Measurements from ENCODE around the gene HECW1. TPM values are rescaled to one million over a fixed set of nuclear protein-coding genes. Genes with fewer than 3 reads are reported as not detected.

Gene HECW1
- polyA plus RNA-seq, 1 donor (not counting 4 experiments of a cell fraction or from before 2014, with no cell fraction given): not detected

GRCh38 chr7:43459019-43459337 lies 346.5 kb downstream of the HECW1 start:
- H3K79me2 ChIP-seq (ENCODE audit: control insufficient read depth, insufficient read depth, low read length): no peaks in the 10 kb centered on the region
- H2AFZ ChIP-seq (ENCODE audit: control insufficient read depth, low read length): no peak overlapping the region
- H3K9me3 ChIP-seq (ENCODE audit: control insufficient read depth, low read depth, low read length): no peaks in the 10 kb centered on the region
- no peaks in the 10 kb centered on the region for H4K20me1 ChIP-seq (ENCODE audit: control insufficient read depth, extremely low read depth, insufficient read depth, low read length)
- TF ChIP-seq CTCF (optimal IDR thresholded peaks at IDR 0.05 in 1 of 3, IDR thresholded peaks at IDR 0.05 in 1 of 3, conservative IDR thresholded peaks at IDR 0.05 in 1 of 3; ENCODE audit: extremely low read depth in 1 of 3, insufficient read depth in 2 of 3, low read length in 3 of 3) (no peak), EZH2 (IDR thresholded peaks at IDR 0.05; ENCODE audit: low read length) (no peak)
- no peak overlapping the region for H3K4me2 ChIP-seq (ENCODE audit: control insufficient read depth, extremely low read depth, insufficient read depth, low read depth, low read length)
- H3K27me3 ChIP-seq (ENCODE audit: control insufficient read depth, extremely low read depth, insufficient read depth, low read length): no peaks in the 10 kb centered on the region
- DNase-seq (ENCODE audit: low read depth, low spot score) (no peak), FAIRE-seq (no peak)
- no peak overlapping the region for H3K27ac ChIP-seq (ENCODE audit: control insufficient read depth, insufficient read depth, low read length)
- H3K9ac ChIP-seq (ENCODE audit: control insufficient read depth, extremely low read depth, insufficient read depth, low read length): no peak overlapping the region
- dilution Hi-C loops (cut with MboI; ENCODE audit: extremely low pct_ligation_motif_present, low sequenced_read_pairs): no loop called here
- H3K9me1 ChIP-seq (ENCODE audit: control insufficient read depth, extremely low read depth, insufficient read depth, low read length): no peaks in the 10 kb centered on the region
- no peak overlapping the region for H3K4me3 ChIP-seq (ENCODE audit: control insufficient read depth in 2 of 3, extremely low read depth in 1 of 3, insufficient read depth in 2 of 3, low read depth in 1 of 3, low read length in 3 of 3)
- no peaks in the 10 kb centered on the region for H3K36me3 ChIP-seq (ENCODE audit: control insufficient read depth in 2 of 2, extremely low read depth in 1 of 2, insufficient read depth in 2 of 2, low read length in 2 of 2)
- H3K4me1 ChIP-seq (ENCODE audit: control insufficient read depth, extremely low read depth, insufficient read depth, low read length): peaks cover 18% of the 10 kb centered on the region

GRCh38 chr7:43460733-43461348 lies 348.4 kb downstream of the HECW1 start:
- H3K4me1 ChIP-seq (ENCODE audit: control insufficient read depth, extremely low read depth, insufficient read depth, low read length): peaks cover 20% of the 10 kb centered on the region
- H3K9me1 ChIP-seq (ENCODE audit: control insufficient read depth, extremely low read depth, insufficient read depth, low read length): no peaks in the 10 kb centered on the region
- H3K9ac ChIP-seq (ENCODE audit: control insufficient read depth, extremely low read depth, insufficient read depth, low read length): no peak overlapping the region
- dilution Hi-C loops (cut with MboI; ENCODE audit: extremely low pct_ligation_motif_present, low sequenced_read_pairs): no loop called here
- H3K4me2 ChIP-seq (ENCODE audit: control insufficient read depth, extremely low read depth, insufficient read depth, low read depth, low read length): no peak overlapping the region
- no peak for DNase-seq (ENCODE audit: low read depth, low spot score)
- H3K9me3 ChIP-seq (ENCODE audit: control insufficient read depth, low read depth, low read length): no peaks in the 10 kb centered on the region
- H3K79me2 ChIP-seq (ENCODE audit: control insufficient read depth, insufficient read depth, low read length): no peaks in the 10 kb centered on the region
- TF ChIP-seq CTCF (optimal IDR thresholded peaks at IDR 0.05 in 1 of 3, IDR thresholded peaks at IDR 0.05 in 1 of 3, conservative IDR thresholded peaks at IDR 0.05 in 1 of 3; ENCODE audit: extremely low read depth in 1 of 3, insufficient read depth in 2 of 3, low read length in 3 of 3) (no peak), EZH2 (IDR thresholded peaks at IDR 0.05; ENCODE audit: low read length) (no peak)
- no peaks in the 10 kb centered on the region for H3K27me3 ChIP-seq (ENCODE audit: control insufficient read depth, extremely low read depth, insufficient read depth, low read length)
- no peak overlapping the region for H3K27ac ChIP-seq (ENCODE audit: control insufficient read depth, insufficient read depth, low read length)
- no peak for FAIRE-seq
- no peaks in the 10 kb centered on the region for H4K20me1 ChIP-seq (ENCODE audit: control insufficient read depth, extremely low read depth, insufficient read depth, low read length)
- H3K36me3 ChIP-seq (ENCODE audit: control insufficient read depth in 2 of 2, extremely low read depth in 1 of 2, insufficient read depth in 2 of 2, low read length in 2 of 2): no peaks in the 10 kb centered on the region
- H2AFZ ChIP-seq (ENCODE audit: control insufficient read depth, low read length): no peak overlapping the region
- no peak overlapping the region for H3K4me3 ChIP-seq (ENCODE audit: control insufficient read depth in 2 of 3, extremely low read depth in 1 of 3, insufficient read depth in 2 of 3, low read depth in 1 of 3, low read length in 3 of 3)

Measured in keratinocyte (primary cell).